GM04504 (cell line): ENCODE measurements around the gene SRSF9.
"Not testable (repeated sequence)": the region's sequence is repeated elsewhere in the genome, so short reads cannot be mapped to it uniquely, and the experiment has no call there.

Experiments used
- DNase-seq: peaks from one replicate; pipeline ENCODE4 v3.0.0-alpha.2; 2012; ENCODE audit warnings: low read depth

SRSF9 gene

GRCh38 chr12:120481022-120481767, 11.6 kb upstream of the SRSF9 start:
- no peak for DNase-seq

DNA sequence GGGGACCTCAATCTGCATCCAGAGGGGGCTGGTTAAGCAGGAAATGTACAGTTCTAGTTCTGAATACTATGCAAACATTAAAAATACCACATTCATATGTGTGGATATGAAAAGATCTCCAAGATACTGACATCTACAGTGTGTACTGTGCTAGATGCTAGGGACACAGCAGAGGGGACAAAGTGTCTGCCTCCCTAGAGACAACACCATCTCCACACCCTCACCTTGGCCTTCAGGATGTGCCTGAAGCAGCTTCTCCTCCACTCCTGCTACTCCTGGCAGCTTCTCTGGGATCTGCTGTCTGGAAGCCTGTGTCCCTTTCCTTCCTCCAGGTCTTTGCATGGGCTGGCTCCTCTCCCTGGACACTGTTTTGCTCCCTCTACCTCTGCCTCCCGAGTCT, 10.7 kb upstream of the SRSF9 start:
- no peak for DNase-seq

- no peak for DNase-seq
Observed at GRCh38 chr12:120479458-120479857, 9.9 kb upstream of the SRSF9 start.

GRCh38 chr12:120475643-120476042, 6.1 kb upstream of the SRSF9 start:
- DNase-seq, result no peak

DNA sequence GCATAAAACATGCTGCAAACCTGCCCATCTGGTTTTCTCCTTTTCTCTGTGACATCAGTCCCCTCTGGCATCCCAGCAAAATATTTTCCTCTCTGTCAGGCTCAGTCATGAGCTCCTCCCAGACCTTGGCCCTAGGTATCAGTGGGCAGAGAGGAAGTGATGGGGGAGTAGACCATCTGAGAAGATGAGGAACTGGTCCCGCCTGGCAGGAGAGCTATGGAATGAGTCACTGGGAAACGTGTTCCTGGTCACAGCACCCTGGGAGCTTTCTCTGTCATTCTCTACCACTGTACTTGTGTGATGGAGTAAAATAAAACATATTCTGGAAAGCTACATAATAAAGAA, 5.0 kb upstream of the SRSF9 start:
- DNase-seq, result no peak

- DNase-seq, result no peak
Observed at GRCh38 chr12:120473807-120474615, 4.5 kb upstream of the SRSF9 start.

- no peak for DNase-seq
Observed at GRCh38 chr12:120472521-120472920, 3.0 kb upstream of the SRSF9 start.

- no peak for DNase-seq
Observed at GRCh38 chr12:120470150-120470784, 719 bp upstream of the SRSF9 start.

GRCh38 chr12:120468821-120469449, 613 bp downstream of the SRSF9 start:
- no peak for DNase-seq

- DNase-seq, result no peak
Observed at GRCh38 chr12:120468325-120468820, 1.2 kb downstream of the SRSF9 start.

DNA sequence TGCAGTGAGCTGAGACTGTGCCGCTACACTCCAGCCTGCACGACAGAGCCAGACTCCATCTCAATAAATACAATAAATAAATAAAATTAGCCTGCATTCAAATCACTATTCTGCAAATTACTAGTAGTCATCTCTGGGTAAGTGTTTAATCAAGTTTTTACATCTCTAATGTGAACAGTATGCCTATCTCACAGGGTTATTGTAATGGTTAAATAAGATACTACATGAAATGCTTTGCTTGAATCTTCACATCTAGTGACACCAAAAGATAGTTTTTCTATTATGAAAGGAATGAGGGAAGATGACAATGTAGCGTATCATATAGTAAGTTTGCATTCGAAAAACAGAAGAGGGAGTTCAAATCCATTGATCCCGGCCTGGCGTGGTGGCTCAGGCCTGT, 2.1 kb downstream of the SRSF9 start:
- DNase-seq, result no peak

GRCh38 chr12:120466560-120467315, 2.8 kb downstream of the SRSF9 start:
- DNase-seq, result no peak

- DNase-seq, result no peak
Observed at GRCh38 chr12:120465756-120466155, 3.8 kb downstream of the SRSF9 start.

DNA sequence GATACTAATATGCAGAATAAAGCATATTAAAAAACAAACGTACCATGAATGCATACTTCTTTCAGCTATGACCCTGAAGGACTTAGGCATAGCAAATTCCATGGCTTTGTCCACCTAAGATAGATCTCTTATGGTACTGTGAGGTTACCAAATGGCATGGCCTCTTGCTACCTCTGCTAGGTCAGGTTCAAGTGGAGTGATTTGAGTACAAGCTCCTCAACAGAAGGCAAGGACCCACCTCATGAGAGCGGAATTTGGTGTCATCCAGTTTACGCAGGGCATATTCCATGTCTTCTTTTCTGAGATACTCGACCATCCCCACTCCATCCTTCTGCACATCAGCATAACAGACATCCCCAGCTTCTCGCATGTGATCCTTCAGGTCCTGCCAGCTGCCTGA, 5.8 kb downstream of the SRSF9 start:
- DNase-seq, result no peak

DNA sequence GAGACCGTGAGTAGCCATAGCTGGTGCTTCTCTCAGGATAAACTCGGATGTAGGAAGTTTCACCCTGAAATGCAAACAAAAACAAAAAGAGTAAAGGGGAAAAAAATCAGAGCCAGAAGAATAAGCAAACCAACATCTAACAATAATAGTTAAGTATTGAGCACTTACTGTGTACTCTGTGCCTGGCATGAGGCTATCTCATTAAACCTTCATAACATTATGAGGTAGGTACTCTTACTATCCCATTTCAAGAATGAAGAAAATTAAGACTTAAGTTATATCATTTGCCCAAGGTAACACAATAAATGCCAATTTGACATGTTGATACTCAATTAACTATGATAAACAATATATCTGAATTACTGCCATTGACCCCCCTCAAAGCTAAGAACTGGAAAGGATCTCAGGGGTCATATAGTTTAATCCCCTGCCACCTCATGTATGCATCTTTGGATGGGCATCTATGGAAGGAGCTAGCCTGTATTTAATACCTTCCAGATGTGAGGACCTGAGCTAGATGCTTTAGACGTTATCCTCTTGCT, 7.4 kb downstream of the SRSF9 start:
- no peak for DNase-seq

DNA sequence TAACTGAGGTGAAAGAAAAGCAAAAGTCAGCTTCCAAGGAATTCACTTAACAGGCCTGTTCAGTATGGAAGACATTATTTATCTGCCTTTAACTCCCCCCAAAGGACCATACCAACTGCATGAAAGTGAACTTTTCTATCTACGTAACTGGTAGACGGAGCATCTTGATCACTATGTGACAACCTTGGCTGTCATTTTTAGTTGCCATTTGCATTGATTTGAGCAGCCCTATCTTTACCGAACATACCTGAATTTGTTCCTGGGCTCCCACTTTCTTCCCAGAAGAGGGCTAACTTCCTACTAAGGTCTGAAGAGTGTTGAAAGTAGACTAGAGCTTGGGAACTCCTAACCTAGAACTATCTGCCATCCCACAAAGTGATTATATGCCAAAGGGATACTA, 9.4 kb downstream of the SRSF9 start:
- DNase-seq, result no peak

GRCh38 chr12:120457133-120457532, 12.4 kb downstream of the SRSF9 start:
- no peak for DNase-seq

DNA sequence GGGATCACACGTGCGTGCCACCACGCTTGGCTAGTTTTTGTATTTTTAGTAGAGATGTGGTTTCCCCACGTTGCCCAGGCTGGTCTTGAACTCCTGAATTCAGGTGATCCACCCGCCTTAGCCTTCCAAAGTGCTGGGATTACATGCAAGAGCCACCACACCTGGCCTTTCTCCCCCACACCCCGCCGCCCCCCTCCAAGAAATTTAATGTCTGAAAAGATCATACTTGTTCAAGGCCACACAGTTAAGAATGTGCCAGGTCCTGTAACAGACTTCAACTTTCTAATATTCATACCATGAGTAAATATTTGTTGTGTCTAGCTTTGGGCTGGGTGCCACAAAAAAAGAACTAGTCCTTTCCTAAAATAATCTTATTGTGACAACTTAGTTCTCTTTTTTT, 14.2 kb downstream of the SRSF9 start:
- DNase-seq, result no peak

DNA sequence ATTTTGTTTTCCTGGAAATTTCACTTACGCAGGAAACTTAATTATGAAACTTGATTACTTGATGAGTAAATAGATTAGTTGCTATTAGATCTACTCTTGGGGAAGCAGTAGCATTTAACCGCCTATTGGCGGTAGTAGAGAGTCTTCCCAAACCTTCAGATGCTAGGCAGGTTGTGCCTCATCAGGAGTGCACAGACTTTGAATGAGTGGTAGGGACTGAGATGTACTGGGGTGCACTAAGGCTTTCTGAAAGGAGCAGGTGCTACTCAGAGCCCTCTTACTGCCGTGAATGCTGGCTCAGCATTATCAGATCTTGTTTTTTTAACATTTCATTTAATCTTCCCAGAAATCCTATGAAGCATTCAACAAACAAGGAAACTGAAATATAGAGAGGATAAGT, 15.6 kb downstream of the SRSF9 start:
- no peak for DNase-seq

- no peak for DNase-seq
Observed at GRCh38 chr12:120453060-120453750, 16.3 kb downstream of the SRSF9 start.

GRCh38 chr12:120452524-120452923, 17.0 kb downstream of the SRSF9 start:
- not testable (repeated sequence) for DNase-seq
